NCI-H1417 (cell line): ENCODE results near the gene TGM6.
"Not testable (repeated sequence)": the region's sequence is repeated elsewhere in the genome, so short reads cannot be mapped to it uniquely, and the experiment has no call there.

Experiments
- DNase-seq, 3 experiments: peaks; one replicate each; lab custom pipeline; 2025; lab: John Stamatoyannopoulos, UW

Gene TGM6

DNA sequence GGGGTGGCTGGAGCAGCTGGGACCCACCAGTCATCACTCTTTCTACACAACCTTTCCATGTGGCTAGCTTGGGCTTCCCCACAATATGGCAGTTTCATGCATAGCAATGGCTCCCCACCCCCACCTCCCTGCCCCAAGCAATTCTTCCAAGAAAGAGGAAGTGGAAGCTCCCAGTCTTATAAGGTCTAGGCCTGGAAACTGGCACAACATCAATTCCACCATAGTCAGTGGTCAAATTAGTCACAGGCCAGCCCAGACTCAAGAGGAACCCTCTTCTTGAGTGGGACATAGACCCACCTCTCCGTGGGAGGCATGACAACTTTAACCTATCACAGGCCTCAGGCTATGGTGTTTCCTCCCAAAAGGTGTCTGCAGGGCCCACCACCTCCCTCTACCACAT lies 17.7 kb downstream of the TGM6 start:
- DNase-seq, result no peak

DNA sequence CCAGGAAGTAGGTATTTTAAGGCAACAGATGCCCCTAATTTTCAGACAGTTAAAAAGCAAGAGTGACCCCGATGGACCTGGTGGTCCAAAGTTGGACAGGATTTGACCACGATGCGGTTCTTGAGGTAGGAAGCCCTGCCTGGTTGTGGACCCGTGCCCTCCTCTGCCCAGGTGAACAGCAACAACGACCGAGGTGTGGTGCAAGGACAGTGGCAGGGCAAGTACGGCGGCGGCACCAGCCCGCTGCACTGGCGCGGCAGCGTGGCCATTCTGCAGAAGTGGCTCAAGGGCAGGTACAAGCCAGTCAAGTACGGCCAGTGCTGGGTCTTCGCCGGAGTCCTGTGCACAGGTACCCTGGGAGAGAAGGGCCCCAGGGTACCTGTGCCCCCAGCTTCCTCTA lies 18.7 kb downstream of the TGM6 start:
- DNase-seq, result no peak

DNA sequence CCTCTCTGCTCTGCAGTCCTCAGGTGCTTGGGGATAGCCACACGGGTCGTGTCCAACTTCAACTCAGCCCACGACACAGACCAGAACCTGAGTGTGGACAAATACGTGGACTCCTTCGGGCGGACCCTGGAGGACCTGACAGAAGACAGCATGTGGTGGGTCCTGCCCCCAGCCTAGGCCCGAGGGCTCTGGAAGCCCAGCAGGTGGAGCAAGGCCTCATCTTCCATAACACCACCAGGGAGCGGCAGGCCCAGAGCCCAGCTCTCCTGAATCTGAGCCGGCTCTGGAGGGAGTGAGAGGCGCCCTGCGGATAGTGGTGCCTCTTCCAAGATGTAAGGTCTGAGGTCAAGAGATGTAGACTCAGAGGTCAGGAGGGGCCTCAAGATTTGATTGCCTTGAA lies 19.6 kb downstream of the TGM6 start:
- no peak for DNase-seq

DNA sequence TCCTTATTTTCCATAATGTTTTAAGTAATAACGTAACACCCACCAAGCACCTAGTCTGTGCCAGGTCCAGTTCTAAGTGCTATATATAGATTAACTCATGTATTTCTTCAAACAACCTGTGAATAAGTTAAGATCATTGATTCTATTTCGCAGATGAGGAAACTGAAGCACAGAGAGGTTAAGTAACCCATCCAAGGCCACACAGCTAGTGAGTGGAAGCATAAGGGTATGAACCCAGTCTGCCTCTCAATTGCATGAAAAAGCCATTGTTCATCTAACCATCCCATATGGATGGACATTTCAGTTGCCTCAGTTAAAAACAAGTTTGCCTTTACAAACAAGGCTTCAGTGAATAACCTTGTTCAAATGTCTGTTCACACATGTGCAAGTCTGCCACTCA lies 20.8 kb downstream of the TGM6 start:
- DNase-seq, result no peak

DNA sequence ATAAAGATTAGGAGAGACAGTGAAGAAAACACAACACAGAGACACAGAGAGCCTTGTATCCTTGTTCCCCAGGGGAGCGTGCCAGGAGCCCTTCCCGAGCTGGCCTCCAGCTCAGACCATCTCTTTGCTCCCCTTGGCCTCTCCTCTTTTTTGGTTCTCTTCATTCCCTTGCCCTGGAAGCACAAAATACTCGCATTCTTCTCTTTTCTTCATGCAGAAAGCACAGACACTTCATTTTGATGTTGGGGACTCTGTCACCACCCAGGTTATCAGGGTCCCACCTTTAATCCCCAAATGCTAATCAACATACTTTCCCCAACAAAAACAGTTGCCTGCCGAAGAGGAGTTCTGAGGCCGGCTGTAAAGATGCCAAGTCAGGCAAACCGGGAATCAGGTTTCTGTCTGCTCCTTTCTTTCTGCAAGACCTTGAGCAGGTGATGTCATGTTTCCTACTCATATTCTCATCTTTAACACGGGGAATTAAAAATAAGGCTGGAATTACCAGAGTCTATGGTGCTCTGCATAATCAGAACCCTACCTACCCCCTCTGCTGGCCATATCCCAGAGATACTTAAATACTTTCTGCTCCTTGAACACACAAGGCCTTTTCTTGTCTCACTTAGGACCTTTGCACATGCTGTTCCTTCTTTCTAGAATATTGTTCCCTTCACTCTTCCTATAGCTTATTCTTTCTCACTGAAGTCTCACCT lies 21.7 kb downstream of the TGM6 start:
- peak in 2 of 3 experiments; percentile 37 to 69 for DNase-seq

DNA sequence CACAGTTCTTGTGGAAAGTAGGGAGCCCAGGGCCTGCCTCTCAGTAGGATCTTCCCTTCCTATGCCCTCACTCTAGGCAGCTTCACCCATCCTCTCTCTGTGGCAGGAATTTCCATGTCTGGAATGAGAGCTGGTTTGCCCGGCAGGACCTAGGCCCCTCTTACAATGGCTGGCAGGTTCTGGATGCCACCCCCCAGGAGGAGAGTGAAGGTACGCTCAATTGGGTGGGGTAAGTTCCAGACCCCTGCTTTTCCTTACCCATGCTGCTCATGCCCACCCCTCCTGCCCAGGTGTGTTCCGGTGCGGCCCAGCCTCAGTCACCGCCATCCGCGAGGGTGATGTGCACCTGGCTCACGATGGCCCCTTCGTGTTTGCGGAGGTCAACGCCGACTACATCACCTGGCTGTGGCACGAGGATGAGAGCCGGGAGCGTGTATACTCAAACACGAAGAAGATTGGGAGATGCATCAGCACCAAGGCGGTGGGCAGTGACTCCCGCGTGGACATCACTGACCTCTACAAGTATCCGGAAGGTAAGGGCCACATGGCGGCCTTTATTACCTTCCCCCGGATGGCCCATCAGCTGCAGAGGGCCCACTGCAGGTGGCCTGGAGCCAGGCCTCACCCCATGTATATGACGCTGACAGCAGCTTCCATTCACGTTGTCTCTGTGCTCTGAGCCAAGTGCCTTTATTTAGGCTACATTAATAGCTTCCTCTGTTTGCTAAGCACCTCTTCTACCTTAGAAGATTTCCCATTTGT lies 22.8 kb downstream of the TGM6 start:
- DNase-seq, result no peak

DNA sequence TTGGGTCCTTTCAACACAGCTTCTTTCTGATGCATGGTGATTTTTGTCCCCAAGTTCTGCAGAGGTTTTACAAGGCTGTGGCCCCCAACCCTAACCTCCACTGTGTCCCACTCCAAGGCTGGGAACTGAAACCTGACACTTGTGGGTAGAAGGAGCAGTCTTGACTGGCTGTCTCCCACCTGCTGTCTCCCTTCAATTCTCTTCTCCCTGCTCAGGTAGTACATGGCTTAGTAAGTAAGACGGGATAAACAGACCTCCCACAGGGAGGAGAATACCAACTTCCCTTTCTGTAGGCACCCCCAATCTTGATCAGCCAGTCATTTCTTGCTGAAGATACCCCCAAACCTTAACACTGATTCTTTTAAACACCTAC lies 25.0 kb downstream of the TGM6 start:
- DNase-seq, result no peak

DNA sequence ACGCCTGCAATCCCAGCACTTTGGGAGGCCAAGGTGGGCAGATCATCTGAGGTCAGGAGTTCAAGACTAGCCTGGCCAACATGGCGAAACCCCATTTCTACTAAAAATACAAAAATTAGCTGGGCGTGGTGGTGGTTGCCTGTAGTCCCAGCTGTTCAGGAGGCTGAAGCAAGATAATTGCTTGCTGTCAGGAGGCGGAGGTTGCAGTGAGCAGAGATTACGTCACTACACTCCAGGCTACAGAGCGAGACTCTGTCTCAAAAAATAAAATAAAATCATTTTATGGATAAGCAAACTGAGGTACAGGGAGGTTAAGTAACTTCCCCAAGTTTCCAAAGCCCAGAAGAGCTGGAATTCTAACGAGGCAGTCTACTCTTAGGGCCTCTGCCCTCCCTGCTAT lies 26.7 kb downstream of the TGM6 start:
- not testable (repeated sequence) for DNase-seq

DNA sequence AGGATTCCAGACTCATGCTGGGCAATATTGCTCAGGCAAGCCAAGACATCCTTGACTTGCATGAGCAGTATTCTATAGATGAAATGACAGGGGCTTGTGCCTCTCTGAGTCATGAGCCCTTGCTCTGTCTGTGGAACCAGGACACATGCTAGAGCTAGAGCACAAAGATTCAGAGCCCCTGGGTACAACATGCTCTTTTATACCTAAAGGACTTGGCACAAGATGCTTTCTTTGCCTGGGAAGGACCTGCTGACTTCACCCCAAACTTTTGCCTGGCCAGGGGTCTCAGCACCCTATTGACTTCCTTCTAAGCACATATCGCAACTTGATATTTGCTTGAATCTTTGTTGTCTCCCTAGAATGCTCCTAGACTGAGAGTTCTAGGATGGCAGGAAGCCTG lies 27.4 kb downstream of the TGM6 start:
- no peak for DNase-seq

DNA sequence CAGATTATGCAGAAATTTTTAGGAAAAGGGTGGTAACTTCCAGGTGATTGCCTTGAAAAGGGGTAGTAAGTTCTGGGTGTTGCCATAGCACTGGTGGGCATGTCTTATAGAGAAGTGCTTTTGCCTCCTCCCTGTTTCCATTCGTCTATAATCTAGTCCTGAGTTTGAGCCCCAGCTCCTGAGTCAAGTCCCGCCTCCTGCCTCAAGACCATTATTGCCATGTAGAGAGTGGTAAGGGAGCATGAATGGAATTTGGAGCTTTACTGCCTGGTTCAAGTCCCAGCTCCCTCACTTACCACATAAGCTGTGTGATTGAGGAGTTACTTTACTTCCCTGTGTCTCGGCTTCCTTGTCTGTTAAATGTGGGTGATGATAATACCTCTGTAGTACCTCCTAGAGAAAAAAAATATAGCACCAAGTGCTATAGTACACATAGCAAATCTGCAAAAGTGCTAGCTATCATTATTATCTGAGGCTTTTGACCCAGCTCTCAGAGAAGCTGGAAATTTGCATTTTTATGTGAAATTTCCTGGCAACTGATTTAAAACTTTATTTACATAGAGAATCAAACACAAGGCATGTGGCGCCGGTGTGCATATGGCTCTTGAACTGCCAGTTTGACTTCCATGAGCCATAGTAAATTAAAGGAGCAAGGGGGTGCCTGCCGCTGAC lies 36.0 kb downstream of the TGM6 start:
- peak in 1 of 3 experiments; percentile 26 for DNase-seq

DNA sequence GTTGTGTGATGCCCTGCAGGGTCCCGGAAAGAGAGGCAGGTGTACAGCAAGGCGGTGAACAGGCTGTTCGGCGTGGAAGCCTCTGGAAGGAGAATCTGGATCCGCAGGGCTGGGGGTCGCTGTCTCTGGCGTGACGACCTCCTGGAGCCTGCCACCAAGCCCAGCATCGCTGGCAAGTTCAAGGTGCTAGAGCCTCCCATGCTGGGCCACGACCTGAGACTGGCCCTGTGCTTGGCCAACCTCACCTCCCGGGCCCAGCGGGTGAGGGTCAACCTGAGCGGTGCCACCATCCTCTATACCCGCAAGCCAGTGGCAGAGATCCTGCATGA lies 36.5 kb downstream of the TGM6 start:
- DNase-seq, result no peak

DNA sequence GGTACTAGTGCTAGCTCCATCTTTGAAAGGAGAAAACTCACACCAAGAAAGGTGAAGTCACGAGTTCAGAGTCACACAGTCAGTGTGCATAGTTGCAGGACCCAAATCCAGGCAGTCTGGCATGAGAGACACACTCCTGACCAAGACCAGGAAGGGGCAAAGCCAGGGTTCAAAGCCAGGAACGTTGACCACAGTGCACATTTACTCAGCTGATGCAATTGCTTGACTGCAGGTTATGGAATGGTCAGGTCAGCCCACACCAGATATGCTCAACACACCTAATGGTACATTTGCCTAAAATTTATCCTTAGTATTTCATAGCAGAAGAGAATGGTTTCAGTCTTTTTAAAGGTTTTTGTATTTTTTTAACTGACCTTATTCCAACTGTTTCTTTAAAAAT lies 37.7 kb downstream of the TGM6 start:
- no peak for DNase-seq

DNA sequence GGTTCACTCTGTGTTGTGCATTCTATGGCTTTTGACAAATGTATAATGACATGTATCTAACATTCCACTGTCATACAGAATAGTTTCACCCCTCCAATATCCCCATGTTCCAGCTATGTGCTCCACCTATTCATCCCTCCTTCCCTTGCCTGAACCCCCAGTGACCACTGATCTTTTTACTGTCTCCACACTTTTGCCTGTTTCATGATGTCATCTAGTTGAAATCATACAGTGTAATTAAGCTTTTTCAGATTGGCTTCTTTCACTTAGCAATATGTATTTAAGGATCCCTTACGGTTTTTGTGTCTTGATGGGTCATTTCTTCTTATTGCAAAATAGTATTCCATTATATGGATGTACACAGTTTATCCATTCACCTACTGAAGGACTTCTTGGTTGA lies 39.8 kb downstream of the TGM6 start:
- DNase-seq, result no peak

DNA sequence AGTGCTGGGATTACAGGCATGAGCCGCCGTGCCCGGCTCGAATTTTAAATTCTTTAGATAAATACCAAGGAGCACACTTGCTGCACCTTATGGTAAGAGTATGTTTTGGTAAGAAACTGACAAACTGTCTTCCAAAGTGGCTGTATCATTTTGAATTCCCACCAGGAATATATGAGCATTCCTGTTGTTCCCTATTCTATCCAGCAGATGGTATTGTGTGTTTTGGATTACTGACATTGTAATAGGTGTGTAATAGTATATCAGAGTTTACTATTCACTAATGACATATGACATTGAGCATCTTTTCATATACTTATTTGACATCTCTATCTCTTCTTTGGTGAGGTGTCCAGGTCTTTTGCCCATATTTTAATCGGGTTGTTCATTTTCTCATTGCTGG lies 40.5 kb downstream of the TGM6 start:
- DNase-seq, result peak in 1 of 3 experiments; percentile 18

DNA sequence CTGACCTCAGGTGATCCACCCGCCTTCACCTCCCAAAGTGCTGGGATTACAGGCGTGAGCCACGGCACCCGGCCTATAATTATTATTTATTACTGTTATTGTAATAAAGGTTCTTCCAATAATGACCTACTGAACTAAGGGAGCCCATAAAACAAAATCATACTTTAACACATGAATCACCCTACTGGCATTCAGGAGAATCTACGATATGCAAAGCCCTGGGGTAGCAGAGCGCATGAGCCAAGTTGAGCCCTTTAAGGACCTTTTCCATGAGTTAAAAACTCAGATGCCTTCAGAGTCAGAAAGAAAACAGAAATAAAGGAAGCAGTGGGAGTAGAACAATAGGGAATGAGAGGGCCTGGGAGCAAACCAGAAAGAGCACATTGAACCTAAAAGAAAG lies 48.4 kb downstream of the TGM6 start:
- no peak for DNase-seq

DNA sequence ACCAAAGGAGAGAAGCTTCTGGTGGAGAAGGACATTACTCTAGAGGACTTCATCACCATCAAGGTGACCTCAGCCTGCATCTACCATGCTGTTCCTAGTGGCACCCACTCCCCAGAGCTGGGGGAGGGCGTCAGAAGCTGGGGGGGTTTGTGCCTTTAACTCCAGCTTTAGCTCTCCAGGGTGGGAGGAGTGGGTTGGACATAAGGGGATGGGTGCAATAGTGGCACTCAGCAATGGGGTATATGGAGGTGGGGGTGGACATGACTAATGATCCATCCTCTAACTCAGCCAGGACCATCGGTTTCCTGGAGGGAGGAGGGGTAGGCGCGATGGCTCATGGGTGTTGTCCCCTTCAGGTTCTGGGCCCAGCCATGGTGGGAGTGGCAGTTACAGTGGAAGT lies 49.8 kb downstream of the TGM6 start:
- DNase-seq, result no peak

DNA sequence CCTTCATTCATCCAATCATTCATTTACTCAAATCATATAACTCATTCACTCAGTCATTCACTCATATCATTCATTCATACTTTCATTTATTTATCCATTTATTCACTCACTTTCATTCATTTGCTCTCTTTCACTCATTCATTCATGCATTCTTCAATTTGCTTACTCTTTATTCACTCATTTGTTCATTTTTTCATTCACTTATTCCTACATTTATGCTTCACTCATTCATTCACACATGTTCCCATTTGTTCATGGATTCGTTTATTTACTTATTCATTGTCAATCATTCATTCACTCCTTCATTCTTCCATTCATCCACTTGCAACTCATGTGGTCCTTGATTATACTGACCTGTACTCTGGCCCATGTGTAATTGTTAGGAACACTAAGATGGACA lies 50.5 kb downstream of the TGM6 start:
- DNase-seq, result no peak

DNA sequence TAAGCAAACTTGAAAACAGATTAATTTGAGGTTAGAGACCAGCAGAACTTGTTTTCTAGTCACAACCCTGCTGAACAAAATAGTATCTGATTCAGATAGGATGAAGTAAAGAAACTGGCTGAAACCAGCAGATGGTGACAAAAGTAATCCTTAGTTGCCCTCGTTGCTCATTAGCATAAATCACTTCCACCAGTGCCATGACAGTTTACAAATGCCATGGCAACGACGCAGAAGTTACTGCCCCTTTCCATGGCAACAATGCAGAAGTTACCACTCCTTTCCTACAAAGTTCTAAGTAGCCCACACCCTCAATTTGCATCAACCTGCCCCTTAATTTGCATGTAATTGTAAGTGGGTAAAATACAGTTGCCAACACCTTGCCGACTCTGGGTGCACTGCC lies 66.1 kb downstream of the TGM6 start:
- DNase-seq, result no peak

DNA sequence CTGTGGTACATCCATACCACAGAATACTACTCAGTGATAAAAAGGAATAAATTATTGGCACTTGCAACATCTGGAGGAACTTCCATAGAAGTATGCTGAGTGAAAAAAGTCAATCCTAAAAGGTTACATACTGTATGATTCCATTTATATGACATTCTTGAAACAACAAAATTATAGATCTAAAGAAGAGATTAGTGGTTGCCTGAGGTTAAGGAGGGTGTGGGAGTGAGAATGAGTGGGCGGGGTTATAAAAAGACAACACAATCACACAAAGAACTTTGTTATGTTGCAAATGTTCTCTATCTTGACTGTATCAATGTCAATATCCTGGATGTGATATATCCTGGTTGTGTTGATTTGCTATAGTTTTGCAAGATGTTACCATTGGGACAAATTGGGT lies 68.7 kb downstream of the TGM6 start:
- no peak for DNase-seq

DNA sequence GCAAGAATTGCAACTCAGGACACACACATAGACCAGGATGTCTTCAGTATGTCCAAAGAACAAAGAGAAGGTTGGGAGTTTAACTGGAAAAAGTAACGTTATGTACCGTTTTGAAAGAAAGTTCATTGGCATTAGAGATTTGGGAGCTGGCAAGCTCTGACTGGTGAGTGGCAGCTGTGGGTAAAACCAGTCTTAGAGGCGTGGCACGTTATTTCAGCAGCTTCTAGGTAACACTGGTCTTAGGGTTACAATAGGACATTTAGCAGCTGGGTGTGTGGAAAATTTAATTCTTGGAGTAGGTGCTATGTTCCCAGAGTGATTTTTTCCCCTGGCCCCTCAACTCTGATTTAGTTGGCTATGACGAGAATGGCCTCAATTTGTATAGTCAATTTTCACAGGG lies 70.7 kb downstream of the TGM6 start:
- no peak for DNase-seq

DNA sequence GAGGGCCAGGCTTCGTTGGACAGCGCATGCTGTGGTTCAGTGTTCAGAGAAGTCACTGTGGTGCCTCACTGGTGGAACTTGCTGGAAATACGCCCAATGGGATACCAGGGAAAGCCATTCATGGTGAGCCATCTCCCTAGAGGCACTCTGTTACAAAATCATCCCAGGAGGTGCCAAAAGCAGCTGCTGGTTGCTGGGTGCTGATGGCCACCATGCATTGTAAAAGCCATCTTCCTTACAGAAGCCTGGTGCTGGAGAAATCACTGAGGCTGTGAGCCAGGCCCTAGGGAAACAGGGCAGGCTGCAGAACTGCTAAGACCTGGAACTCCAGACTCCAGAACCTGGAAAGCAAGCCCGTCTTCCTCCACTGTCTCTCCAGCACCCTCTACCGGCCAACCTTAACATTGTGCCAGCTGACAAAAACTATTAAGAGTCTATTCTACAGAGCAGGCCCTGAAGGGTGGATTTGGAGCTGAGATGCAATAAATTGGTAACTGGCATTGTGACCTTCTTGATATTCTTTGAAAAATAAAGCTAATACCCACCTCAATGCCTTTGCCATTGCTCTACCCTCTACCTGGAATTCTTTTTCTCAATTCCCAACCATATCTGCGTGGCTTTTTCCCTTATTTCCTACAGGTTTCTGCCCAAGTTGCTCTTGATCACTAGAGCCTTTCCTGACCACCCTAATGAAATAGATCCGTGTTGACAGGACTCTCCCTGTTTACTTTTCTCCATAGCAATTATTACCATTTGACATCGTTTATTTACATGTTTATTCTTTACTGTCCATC lies 71.4 kb downstream of the TGM6 start:
- DNase-seq, result peak; percentile 69 to 92 (median 80)

DNA sequence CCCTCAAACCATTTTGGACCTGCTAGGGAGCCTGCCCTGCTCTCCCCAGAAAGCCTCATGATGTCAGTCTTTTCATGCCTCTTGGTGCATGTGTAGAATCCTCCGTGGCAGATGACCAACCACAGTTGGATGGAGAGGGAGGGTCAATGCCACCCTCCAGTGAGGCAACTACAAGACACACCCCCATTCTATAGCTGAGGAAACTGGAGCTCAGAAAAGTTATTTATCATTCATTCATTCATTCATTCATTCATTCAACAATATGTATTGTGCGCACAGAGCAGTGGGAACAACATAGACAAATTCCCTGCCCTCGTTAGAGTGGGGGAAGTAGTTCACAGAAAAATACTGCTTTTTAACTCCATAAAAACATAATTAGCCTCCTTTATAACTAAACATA lies 73.1 kb downstream of the TGM6 start:
- DNase-seq, result no peak
